ENCODE data around the gene GPR139. TPM values are rescaled to one million over a fixed set of nuclear protein-coding genes. Genes with fewer than 3 reads are reported as not detected.
A peak's percentile ranks its signal among the peaks of the same experiment; 100 is the strongest.

The GPR139 gene
- total and polyA plus RNA-seq, 7 experiments from 2014 or later = not detected

DNA sequence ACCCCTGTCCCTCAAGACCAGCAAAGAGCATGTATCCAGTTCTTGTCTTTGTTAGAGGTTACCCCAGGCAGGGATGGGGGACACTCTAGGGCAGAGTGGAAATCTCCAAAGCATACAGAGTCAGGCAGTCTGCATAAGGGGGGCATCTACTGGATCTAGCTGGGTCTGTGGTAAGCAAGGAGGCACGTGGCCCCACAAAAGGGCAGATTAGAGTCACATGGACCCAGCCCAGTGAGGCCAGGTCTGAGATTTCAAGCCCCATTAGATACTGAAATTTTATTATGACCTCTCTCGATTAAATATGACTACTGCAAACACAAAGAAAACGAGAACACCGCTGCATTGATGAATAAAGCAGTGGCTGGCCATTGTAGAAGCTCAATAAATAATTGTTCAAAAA is 1.6 kb upstream of the GPR139 start:
- no peaks in the 10 kb centered on the region for H3K36me3 ChIP-seq (ENCODE audit: control insufficient read depth in 2 of 3, insufficient read depth in 3 of 3, low read length in 3 of 3)
- CTCF ChIA-PET = no interaction called here
- no peak for DNase-seq
- H3K27ac ChIP-seq (ENCODE audit: low read depth, low read length) = no peak overlapping the region
- Mint-ChIP-seq H3K36me3 (peaks cover 0 to 6% (median 0%) of the 10 kb centered on the region in 5 donors), H3K4me1 (no peaks in the 10 kb centered on the region), H3K9me3 (peaks cover 0 to 11% (median 4%) of the 10 kb centered on the region in 11 donors), H3K27me3 (peaks cover 36 to 65% (median 58%) of the 10 kb centered on the region in 5 donors), H3K27ac (no peak overlapping the region), H3K4me3 (no peak overlapping the region)
- intact Hi-C loops (cut with micrococcal nuclease) = no loop called here
- POLR2A ChIA-PET = no interaction called here
- H3K4me1 ChIP-seq (ENCODE audit: control insufficient read depth in 2 of 2, insufficient read depth in 2 of 2, low read length in 2 of 2) = no peaks in the 10 kb centered on the region
- H3K9me3 ChIP-seq (ENCODE audit: control insufficient read depth in 2 of 3, low read length in 3 of 3) = no peaks in the 10 kb centered on the region
- H3K4me3 ChIP-seq (ENCODE audit: low read length) = no peak overlapping the region
- H3K27me3 ChIP-seq (ENCODE audit: control insufficient read depth in 2 of 2, insufficient read depth in 2 of 2, low read length in 2 of 2) = no peaks in the 10 kb centered on the region
- no peak for ATAC-seq

- H3K36me3 ChIP-seq (ENCODE audit: control insufficient read depth in 2 of 3, insufficient read depth in 3 of 3, low read length in 3 of 3) = no peaks in the 10 kb centered on the region
- peaks cover 0 to 19% (median 6%) of the 10 kb centered on the region in 11 donors for H3K9me3 Mint-ChIP-seq
- H3K27me3 Mint-ChIP-seq = peaks cover 36 to 71% (median 58%) of the 10 kb centered on the region in 5 donors
- POLR2A ChIA-PET = no interaction called here
- DNase-seq (no peak), ATAC-seq (no peak)
- peaks cover 0 to 6% (median 0%) of the 10 kb centered on the region in 5 donors for H3K36me3 Mint-ChIP-seq
- no peaks in the 10 kb centered on the region for H3K9me3 ChIP-seq (ENCODE audit: control insufficient read depth in 2 of 3, low read length in 3 of 3)
- H3K27me3 ChIP-seq (ENCODE audit: control insufficient read depth in 2 of 2, insufficient read depth in 2 of 2, low read length in 2 of 2) = no peaks in the 10 kb centered on the region
- intact Hi-C loops (cut with micrococcal nuclease) = no loop called here
- CTCF ChIA-PET = no interaction called here
- H3K4me1 Mint-ChIP-seq = no peaks in the 10 kb centered on the region
- no peak overlapping the region for H3K4me3 ChIP-seq (ENCODE audit: low read length)
- no peak overlapping the region for H3K4me3 Mint-ChIP-seq
- peak overlapping the region in 1 of 9 donors; percentile 28 for H3K27ac Mint-ChIP-seq
- H3K27ac ChIP-seq (ENCODE audit: low read depth, low read length) = no peak overlapping the region
- no peaks in the 10 kb centered on the region for H3K4me1 ChIP-seq (ENCODE audit: control insufficient read depth in 2 of 2, insufficient read depth in 2 of 2, low read length in 2 of 2)
Measured at GRCh38 chr16:20074099-20074991, 655 bp upstream of the GPR139 start.

DNA sequence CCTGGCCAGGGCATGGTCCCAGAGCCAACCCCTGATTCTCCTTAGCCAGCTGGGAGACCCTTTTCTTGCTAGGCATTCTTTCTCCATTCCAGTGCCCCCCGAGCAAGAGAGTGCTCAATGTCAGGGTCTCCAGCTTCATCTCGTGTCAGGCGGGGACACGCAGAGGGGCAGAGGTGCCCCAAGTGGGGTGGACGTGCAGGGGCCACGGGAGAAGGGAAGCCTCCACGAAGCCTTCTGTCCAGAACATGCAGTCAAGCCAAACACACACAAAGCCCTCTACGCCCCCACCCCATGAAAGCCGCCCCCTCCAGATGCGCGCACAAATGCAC is 852 bp downstream of the GPR139 start:
- ChIA-PET POLR2A (no interaction called here), CTCF (no interaction called here)
- DNase-seq (no peak), ATAC-seq (no peak)
- no peak overlapping the region for H3K27ac ChIP-seq (ENCODE audit: low read depth, low read length)
- H3K9me3 ChIP-seq (ENCODE audit: control insufficient read depth in 2 of 3, low read length in 3 of 3) = no peaks in the 10 kb centered on the region
- intact Hi-C loops (cut with micrococcal nuclease) = no loop called here
- Mint-ChIP-seq H3K27me3 (peaks cover 36 to 61% (median 51%) of the 10 kb centered on the region in 5 donors), H3K27ac (no peak overlapping the region), H3K4me3 (no peak overlapping the region), H3K9me3 (peaks cover 0 to 24% (median 9%) of the 10 kb centered on the region in 11 donors), H3K4me1 (no peaks in the 10 kb centered on the region), H3K36me3 (peaks cover 0 to 6% (median 0%) of the 10 kb centered on the region in 5 donors)
- H3K36me3 ChIP-seq (ENCODE audit: control insufficient read depth in 2 of 3, insufficient read depth in 3 of 3, low read length in 3 of 3) = no peaks in the 10 kb centered on the region
- H3K4me1 ChIP-seq (ENCODE audit: control insufficient read depth in 2 of 2, insufficient read depth in 2 of 2, low read length in 2 of 2) = no peaks in the 10 kb centered on the region
- H3K4me3 ChIP-seq (ENCODE audit: low read length) = no peak overlapping the region
- no peaks in the 10 kb centered on the region for H3K27me3 ChIP-seq (ENCODE audit: control insufficient read depth in 2 of 2, insufficient read depth in 2 of 2, low read length in 2 of 2)

DNA sequence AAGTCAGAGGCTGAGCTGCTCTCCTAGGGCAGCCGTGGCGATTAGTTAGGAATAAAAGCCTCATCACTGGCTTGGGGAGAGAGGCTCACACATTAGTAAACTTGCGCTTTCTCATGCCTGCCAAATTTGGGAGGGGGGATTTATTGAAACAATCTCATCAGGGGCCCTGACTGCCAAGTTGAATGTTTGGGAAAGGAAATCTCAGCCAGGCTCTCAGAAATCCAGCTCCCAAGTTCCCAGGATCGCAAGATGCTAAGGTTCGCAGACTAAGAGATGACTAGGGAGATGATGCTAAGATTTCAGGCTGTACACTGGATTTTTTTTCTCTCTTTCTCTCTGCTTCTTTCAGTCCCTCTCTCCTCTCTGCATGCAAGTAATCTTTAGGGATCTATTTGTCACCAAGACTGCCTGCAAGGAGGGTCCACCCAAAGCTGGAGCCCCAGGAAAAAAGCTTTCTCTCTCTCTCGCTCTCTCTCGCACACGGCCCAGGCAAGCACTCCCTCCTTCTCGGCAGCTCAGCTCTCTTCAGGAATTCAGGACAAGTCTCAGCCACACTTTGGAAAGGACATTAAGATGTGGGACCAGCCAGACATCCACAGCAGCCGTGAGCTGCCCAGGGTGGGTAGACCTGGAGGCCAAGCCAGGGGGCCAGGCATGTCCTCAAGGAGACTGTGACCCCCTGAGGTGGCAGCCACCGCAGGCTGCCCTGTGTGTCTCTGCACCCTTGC is 1.4 kb downstream of the GPR139 start:
- Histone ChIP-seq H3K9me3 (ENCODE audit: control insufficient read depth in 2 of 3, low read length in 3 of 3) (no peaks in the 10 kb centered on the region), H3K27ac (ENCODE audit: low read depth, low read length) (no peak overlapping the region), H3K27me3 (ENCODE audit: control insufficient read depth in 2 of 2, insufficient read depth in 2 of 2, low read length in 2 of 2) (no peaks in the 10 kb centered on the region), H3K36me3 (ENCODE audit: control insufficient read depth in 2 of 3, insufficient read depth in 3 of 3, low read length in 3 of 3) (no peaks in the 10 kb centered on the region), H3K4me1 (ENCODE audit: control insufficient read depth in 2 of 2, insufficient read depth in 2 of 2, low read length in 2 of 2) (no peaks in the 10 kb centered on the region), H3K4me3 (ENCODE audit: low read length) (no peak overlapping the region)
- intact Hi-C loops (cut with micrococcal nuclease) = no loop called here
- H3K9me3 Mint-ChIP-seq = peaks cover 0 to 26% (median 12%) of the 10 kb centered on the region in 11 donors
- peaks cover 0 to 6% (median 0%) of the 10 kb centered on the region in 5 donors for H3K36me3 Mint-ChIP-seq
- ATAC-seq (no peak), DNase-seq (no peak)
- no peaks in the 10 kb centered on the region for H3K4me1 Mint-ChIP-seq
- H3K4me3 Mint-ChIP-seq = no peak overlapping the region
- POLR2A ChIA-PET = no interaction called here
- CTCF ChIA-PET = no interaction called here
- peaks cover 36 to 61% (median 52%) of the 10 kb centered on the region in 5 donors for H3K27me3 Mint-ChIP-seq
- H3K27ac Mint-ChIP-seq = no peak overlapping the region

DNA sequence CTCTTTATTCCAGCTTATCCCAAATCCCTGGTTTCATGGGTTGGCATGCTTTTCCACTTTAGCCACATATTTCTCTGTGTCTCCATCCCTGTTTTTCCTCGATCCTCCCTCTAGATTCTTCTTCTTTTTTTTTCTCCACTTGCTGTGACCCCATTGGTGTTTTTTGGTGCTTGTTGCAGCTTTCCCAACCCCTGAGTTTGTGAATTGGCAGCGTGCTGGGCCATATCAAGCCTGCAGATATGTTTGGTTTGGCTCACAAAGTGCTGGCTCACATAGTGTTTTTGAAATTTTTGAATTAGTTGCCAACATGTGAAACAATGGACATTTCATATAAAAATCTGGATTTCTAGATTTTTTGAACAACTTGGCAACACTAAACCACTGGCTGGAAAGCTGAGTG is 8.8 kb downstream of the GPR139 start:
- Histone ChIP-seq H3K27me3 (ENCODE audit: control insufficient read depth in 2 of 2, insufficient read depth in 2 of 2, low read length in 2 of 2) (no peaks in the 10 kb centered on the region), H3K9me3 (ENCODE audit: control insufficient read depth in 2 of 3, low read length in 3 of 3) (no peaks in the 10 kb centered on the region), H3K36me3 (ENCODE audit: control insufficient read depth in 2 of 3, insufficient read depth in 3 of 3, low read length in 3 of 3) (no peaks in the 10 kb centered on the region), H3K4me1 (ENCODE audit: control insufficient read depth in 2 of 2, insufficient read depth in 2 of 2, low read length in 2 of 2) (no peaks in the 10 kb centered on the region), H3K4me3 (ENCODE audit: low read length) (no peak overlapping the region), H3K27ac (ENCODE audit: low read depth, low read length) (no peak overlapping the region)
- Mint-ChIP-seq H3K4me1 (no peaks in the 10 kb centered on the region), H3K36me3 (peaks cover 0 to 5% (median 0%) of the 10 kb centered on the region in 5 donors), H3K27me3 (peaks cover 0 to 26% (median 15%) of the 10 kb centered on the region in 5 donors), H3K4me3 (no peak overlapping the region), H3K9me3 (peaks cover 4 to 28% (median 9%) of the 10 kb centered on the region in 11 donors), H3K27ac (no peak overlapping the region)
- DNase-seq (no peak), ATAC-seq (no peak)
- intact Hi-C loops (cut with micrococcal nuclease) = no loop called here
- POLR2A ChIA-PET = no interaction called here
- CTCF ChIA-PET = no interaction called here

GRCh38 chr16:20064520-20064919 is 9.2 kb downstream of the GPR139 start:
- H3K36me3 Mint-ChIP-seq = peaks cover 0 to 5% (median 0%) of the 10 kb centered on the region in 5 donors
- CTCF ChIA-PET = no interaction called here
- POLR2A ChIA-PET = no interaction called here
- intact Hi-C loops (cut with micrococcal nuclease) = no loop called here
- no peaks in the 10 kb centered on the region for H3K27me3 ChIP-seq (ENCODE audit: control insufficient read depth in 2 of 2, insufficient read depth in 2 of 2, low read length in 2 of 2)
- no peaks in the 10 kb centered on the region for H3K9me3 ChIP-seq (ENCODE audit: control insufficient read depth in 2 of 3, low read length in 3 of 3)
- H3K27me3 Mint-ChIP-seq = peaks cover 0 to 22% (median 16%) of the 10 kb centered on the region in 5 donors
- no peak overlapping the region for H3K27ac ChIP-seq (ENCODE audit: low read depth, low read length)
- no peak overlapping the region for H3K4me3 ChIP-seq (ENCODE audit: low read length)
- DNase-seq = no peak
- no peak overlapping the region for H3K27ac Mint-ChIP-seq
- H3K4me1 Mint-ChIP-seq = no peaks in the 10 kb centered on the region
- ATAC-seq = no peak
- peaks cover 3 to 25% (median 8%) of the 10 kb centered on the region in 11 donors for H3K9me3 Mint-ChIP-seq
- no peak overlapping the region for H3K4me3 Mint-ChIP-seq
- no peaks in the 10 kb centered on the region for H3K4me1 ChIP-seq (ENCODE audit: control insufficient read depth in 2 of 2, insufficient read depth in 2 of 2, low read length in 2 of 2)
- H3K36me3 ChIP-seq (ENCODE audit: control insufficient read depth in 2 of 3, insufficient read depth in 3 of 3, low read length in 3 of 3) = no peaks in the 10 kb centered on the region

Measured in naive thymus-derived CD4-positive, alpha-beta T cell (primary cell).